Measurements from ENCODE around the gene DNAH17. TPM values are rescaled to one million over a fixed set of nuclear protein-coding genes. Genes with fewer than 3 reads are reported as not detected.

Gene DNAH17
- total RNA-seq, 1 experiment from 2014 or later: 0.76 TPM

DNA sequence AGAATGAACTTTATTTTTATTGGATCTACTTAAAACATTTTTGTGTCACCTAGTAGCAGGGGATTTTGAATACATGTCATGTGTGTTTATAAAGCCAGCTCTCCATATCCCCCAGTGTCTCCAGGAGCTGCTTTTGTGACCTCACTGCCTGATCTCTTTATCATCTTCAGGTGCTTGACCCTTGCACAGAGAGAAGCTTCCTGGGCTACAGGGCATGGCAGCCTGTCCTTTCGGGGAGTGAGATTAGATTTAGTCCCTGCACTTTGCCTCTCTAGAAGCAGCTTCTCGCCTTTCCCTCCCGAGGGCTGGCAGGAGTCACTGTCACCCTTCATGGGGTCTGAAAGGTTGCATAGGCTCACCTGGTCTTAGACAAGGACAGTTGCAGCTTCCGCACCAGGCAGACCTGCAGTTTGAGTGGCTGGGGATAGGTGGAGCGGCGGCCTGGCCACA, 156.1 kb downstream of the DNAH17 start:
- no peak overlapping the region for H3K4me2 ChIP-seq
- H2AFZ ChIP-seq: no peak overlapping the region
- H3K9me3 ChIP-seq (ENCODE audit: insufficient read depth, low read depth): no peaks in the 10 kb centered on the region
- no peaks in the 10 kb centered on the region for H3K79me2 ChIP-seq (ENCODE audit: low read depth)
- DNase-seq: no peak
- H3K27ac ChIP-seq: no peak overlapping the region
- no peaks in the 10 kb centered on the region for H3K9me2 ChIP-seq (ENCODE audit: insufficient read depth)
- peaks cover 5% of the 10 kb centered on the region; the same call in 1 of the 2 replicates for H4K20me1 ChIP-seq (ENCODE audit: insufficient read depth)
- no peak overlapping the region for H3K4me3 ChIP-seq
- intact Hi-C loops (cut with micrococcal nuclease; ENCODE audit: unreplicated experiment): loop anchor here (5.0 kb wide), 2 partner anchors 134 to 334 kb away; no protein-coding TSS in a partner anchor
- H3K4me1 ChIP-seq (replicated peaks; ENCODE audit: insufficient read depth): no peaks in the 10 kb centered on the region
- POLR2A ChIA-PET (ENCODE audit: unreplicated experiment): interaction anchor here (0.6 kb wide), 1 partner anchor 419 kb away, joined by 5 read pairs; no protein-coding TSS in a partner anchor
- no peak for TF ChIP-seq EZH2 (IDR thresholded peaks at IDR 0.05; ENCODE audit: low read depth)
- TF ChIP-seq, protein P1, sequence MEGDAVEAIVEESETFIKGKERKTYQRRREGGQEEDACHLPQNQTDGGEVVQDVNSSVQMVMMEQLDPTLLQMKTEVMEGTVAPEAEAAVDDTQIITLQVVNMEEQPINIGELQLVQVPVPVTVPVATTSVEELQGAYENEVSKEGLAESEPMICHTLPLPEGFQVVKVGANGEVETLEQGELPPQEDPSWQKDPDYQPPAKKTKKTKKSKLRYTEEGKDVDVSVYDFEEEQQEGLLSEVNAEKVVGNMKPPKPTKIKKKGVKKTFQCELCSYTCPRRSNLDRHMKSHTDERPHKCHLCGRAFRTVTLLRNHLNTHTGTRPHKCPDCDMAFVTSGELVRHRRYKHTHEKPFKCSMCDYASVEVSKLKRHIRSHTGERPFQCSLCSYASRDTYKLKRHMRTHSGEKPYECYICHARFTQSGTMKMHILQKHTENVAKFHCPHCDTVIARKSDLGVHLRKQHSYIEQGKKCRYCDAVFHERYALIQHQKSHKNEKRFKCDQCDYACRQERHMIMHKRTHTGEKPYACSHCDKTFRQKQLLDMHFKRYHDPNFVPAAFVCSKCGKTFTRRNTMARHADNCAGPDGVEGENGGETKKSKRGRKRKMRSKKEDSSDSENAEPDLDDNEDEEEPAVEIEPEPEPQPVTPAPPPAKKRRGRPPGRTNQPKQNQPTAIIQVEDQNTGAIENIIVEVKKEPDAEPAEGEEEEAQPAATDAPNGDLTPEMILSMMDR (conservative IDR thresholded peaks at IDR 0.05): no peak
- H3K27me3 ChIP-seq (ENCODE audit: insufficient read depth, low read depth): no peaks in the 10 kb centered on the region
- no TSS peak for BruUV-seq (replicated peaks)
- CTCF ChIA-PET: interaction anchor here (0.6 to 1.6 kb wide), 2 partner anchors 170 to 1561 kb away, joined by 3 to 11 read pairs; no protein-coding TSS in a partner anchor
- 0 out of 2 replicates have a peak, but pooled peaks cover 5% of the 10 kb centered on the region for H3F3A ChIP-seq (ENCODE audit: insufficient read depth, low read depth)
- H3K36me3 ChIP-seq (ENCODE audit: low read depth): no peaks in the 10 kb centered on the region

DNA sequence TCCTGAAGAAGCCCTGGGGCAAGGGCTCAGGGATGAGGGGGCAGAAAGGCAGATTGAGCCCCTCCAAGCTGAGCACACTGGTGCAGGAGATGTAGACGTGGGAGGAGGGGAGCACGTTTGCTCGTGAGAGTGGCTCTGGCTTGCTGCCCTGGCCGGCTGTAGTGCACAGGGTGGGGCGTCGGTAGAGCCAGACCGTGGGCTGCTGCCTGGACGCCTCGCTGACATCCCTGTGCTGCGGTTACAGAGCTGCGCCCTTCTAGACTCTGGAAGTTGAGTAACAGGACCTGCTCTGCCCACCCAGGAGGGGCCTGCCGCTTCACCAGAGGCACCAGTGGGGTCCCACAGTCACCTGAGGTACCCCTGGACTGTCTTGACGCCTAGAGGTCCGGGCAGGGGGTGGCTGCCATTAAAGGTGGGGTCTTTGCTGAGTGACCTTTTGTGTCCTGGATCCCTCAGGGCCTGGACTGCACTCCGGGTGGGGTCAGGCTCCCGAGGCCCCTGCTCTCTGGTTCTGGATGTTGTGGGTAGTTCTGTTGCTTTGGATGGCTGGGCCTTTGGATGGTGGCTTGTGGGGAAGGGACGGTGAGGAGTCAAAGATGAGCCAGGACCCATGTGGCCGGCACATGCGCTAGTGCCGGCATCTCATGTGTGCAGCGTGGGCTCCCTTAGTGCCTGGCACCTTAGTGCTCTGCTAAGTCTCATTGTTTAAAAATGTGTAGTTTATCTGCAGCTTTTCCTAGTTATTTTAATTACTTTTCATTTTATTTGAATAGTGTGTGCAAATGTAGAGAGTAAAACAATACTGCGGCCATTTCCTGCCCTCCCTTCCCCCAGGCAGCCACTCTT, 157.0 kb downstream of the DNAH17 start:
- no peak for TF ChIP-seq EZH2 (IDR thresholded peaks at IDR 0.05; ENCODE audit: low read depth)
- TF ChIP-seq, protein P1 (conservative IDR thresholded peaks at IDR 0.05): no peak
- H3K9me3 ChIP-seq (ENCODE audit: insufficient read depth, low read depth): no peaks in the 10 kb centered on the region
- no TSS peak for BruUV-seq (replicated peaks)
- H3K9me2 ChIP-seq (ENCODE audit: insufficient read depth): no peaks in the 10 kb centered on the region
- intact Hi-C loops (cut with micrococcal nuclease; ENCODE audit: unreplicated experiment): loop anchor here (5.0 kb wide), 2 partner anchors 133 to 333 kb away; no protein-coding TSS in a partner anchor
- ChIA-PET POLR2A (ENCODE audit: unreplicated experiment) (no interaction called here), CTCF (no interaction called here)
- H3K4me1 ChIP-seq (replicated peaks; ENCODE audit: insufficient read depth): no peaks in the 10 kb centered on the region
- H4K20me1 ChIP-seq (ENCODE audit: insufficient read depth): peaks cover 5% of the 10 kb centered on the region; the same call in 1 of the 2 replicates
- no peak for DNase-seq
- H3K27me3 ChIP-seq (ENCODE audit: insufficient read depth, low read depth): no peaks in the 10 kb centered on the region
- H3K79me2 ChIP-seq (ENCODE audit: low read depth): no peaks in the 10 kb centered on the region
- no peak overlapping the region for H3K4me2 ChIP-seq
- no peak overlapping the region for H2AFZ ChIP-seq
- H3K4me3 ChIP-seq: no peak overlapping the region
- 0 out of 2 replicates have a peak, but pooled peaks cover 5% of the 10 kb centered on the region for H3F3A ChIP-seq (ENCODE audit: insufficient read depth, low read depth)
- H3K36me3 ChIP-seq (ENCODE audit: low read depth): no peaks in the 10 kb centered on the region
- no peak overlapping the region for H3K27ac ChIP-seq

DNA sequence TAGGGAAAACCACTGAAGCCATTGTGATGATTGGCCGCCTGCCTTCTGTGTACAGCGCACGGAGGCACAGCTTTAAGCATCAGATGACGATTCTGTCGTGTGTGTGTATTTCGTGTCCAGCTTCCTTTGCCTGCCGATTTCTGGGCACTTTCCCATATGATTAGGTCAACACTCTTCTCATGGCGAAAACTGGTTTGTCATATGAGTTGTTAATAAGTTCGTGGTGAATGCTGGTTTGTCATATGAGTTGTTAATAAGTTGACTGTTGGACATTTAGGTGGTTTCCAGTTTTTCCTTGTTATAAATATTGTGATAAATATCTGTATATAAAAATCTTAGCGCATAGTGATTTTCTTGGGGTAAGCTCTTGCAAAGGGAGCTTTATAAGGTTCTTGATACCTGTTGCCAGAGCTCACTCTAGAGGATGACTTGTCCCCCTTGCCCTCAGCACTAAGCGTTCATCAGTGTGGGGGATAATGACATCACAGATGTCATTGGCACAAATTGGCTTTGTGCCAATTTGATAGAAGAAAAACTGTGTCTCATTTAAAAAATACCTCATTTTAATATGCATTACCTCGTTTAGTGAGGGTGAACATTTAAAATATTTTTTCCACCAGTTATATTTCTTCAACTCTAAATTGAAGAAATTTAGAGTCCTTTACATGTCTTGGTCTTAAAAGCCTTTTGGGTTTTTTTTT, 158.7 kb downstream of the DNAH17 start:
- intact Hi-C loops (cut with micrococcal nuclease; ENCODE audit: unreplicated experiment): no loop called here
- Histone ChIP-seq H3K36me3 (ENCODE audit: low read depth) (no peaks in the 10 kb centered on the region), H3K9me2 (ENCODE audit: insufficient read depth) (no peaks in the 10 kb centered on the region), H3K9me3 (ENCODE audit: insufficient read depth, low read depth) (no peaks in the 10 kb centered on the region), H3K4me2 (no peak overlapping the region), H3K27me3 (ENCODE audit: insufficient read depth, low read depth) (no peaks in the 10 kb centered on the region), H3K79me2 (ENCODE audit: low read depth) (no peaks in the 10 kb centered on the region), H4K20me1 (ENCODE audit: insufficient read depth) (peaks cover 5% of the 10 kb centered on the region; the same call in 1 of the 2 replicates), H3K4me1 (replicated peaks; ENCODE audit: insufficient read depth) (no peaks in the 10 kb centered on the region), H3K4me3 (no peak overlapping the region), H2AFZ (no peak overlapping the region), H3K27ac (no peak overlapping the region), H3F3A (ENCODE audit: insufficient read depth, low read depth) (0 out of 2 replicates have a peak, but pooled peaks cover 5% of the 10 kb centered on the region)
- DNase-seq: no peak
- ChIA-PET CTCF (interaction anchor here (0.6 kb wide), 1 partner anchor 126 kb away, joined by 3 read pairs; no protein-coding TSS in a partner anchor), POLR2A (ENCODE audit: unreplicated experiment) (no interaction called here)
- no peak for TF ChIP-seq EZH2 (IDR thresholded peaks at IDR 0.05; ENCODE audit: low read depth)
- TF ChIP-seq, protein P1 (conservative IDR thresholded peaks at IDR 0.05): no peak
- BruUV-seq (replicated peaks): no TSS peak
